DOHH2 (cell line): ENCODE data around the gene ANKS1B.

Source experiments
- H3F3A ChIP-seq: fragments of 200-600 bp; sonication (generic), shearing (Covaris generic); 2 replicates; pipeline ENCODE4 v1.6.0; 2016; ENCODE audit warnings: antibody characterized with exemption, mild to moderate bottlenecking; ENCODE audit not compliant: control insufficient read depth, insufficient read depth
- H3K27ac ChIP-seq: fragments of 200-600 bp; sonication (generic); 2 replicates; pipeline ENCODE4 v1.5.1; 2014; ENCODE audit warnings: low read depth, mild to moderate bottlenecking, low read length, moderate library complexity
- H3K27me3 ChIP-seq: fragments of 200-600 bp; sonication (generic); 2 replicates; pipeline ENCODE4 v1.6.1; 2014; ENCODE audit warnings: mild to moderate bottlenecking, low read length, mixed read lengths; ENCODE audit not compliant: control insufficient read depth
- H3K36me3 ChIP-seq: fragments of 200-600 bp; sonication (generic); 2 replicates; pipeline ENCODE4 v1.6.1; 2014; ENCODE audit warnings: mild to moderate bottlenecking, low read length, moderate library complexity, mixed read lengths; ENCODE audit not compliant: control insufficient read depth
- H3K4me1 ChIP-seq: fragments of 200-600 bp; sonication (generic); 2 replicates; pipeline ENCODE4 v1.6.1; 2014; ENCODE audit warnings: mild to moderate bottlenecking, low read length, mixed read lengths; ENCODE audit not compliant: control insufficient read depth
- H3K4me2 ChIP-seq: fragments of 200-600 bp; sonication (generic); 2 replicates; pipeline ENCODE4 v1.6.0; 2014; ENCODE audit warnings: mild to moderate bottlenecking, low read length, moderate library complexity
- H3K4me3 ChIP-seq: fragments of 200-600 bp; sonication (generic); 2 replicates; pipeline ENCODE4 v1.5.1; 2014; ENCODE audit warnings: mild to moderate bottlenecking, low read length, mixed read lengths
- H3K79me2 ChIP-seq: fragments of 200-600 bp; sonication (generic); 2 replicates; pipeline ENCODE4 v1.6.1; 2014; ENCODE audit warnings: mild to moderate bottlenecking, low read length, mixed read lengths; ENCODE audit not compliant: control insufficient read depth
- H3K9me2 ChIP-seq: fragments of 200-600 bp; sonication (generic); replicated peaks from 2 replicates; pipeline ENCODE4 v1.6.1; 2014; ENCODE audit warnings: mild to moderate bottlenecking, low read length, mixed read lengths; ENCODE audit not compliant: control insufficient read depth
- H3K9me3 ChIP-seq: fragments of 200-600 bp; sonication (generic); 2 replicates; pipeline ENCODE4 v1.6.1; 2014; ENCODE audit warnings: antibody characterized with exemption, low read length, mixed read lengths; ENCODE audit not compliant: control insufficient read depth, insufficient read depth
- H4K20me1 ChIP-seq: fragments of 200-600 bp; sonication (generic); 2 replicates; pipeline ENCODE4 v1.6.0; 2014; ENCODE audit warnings: low read depth, mild to moderate bottlenecking, antibody characterized with exemption, low read length, moderate library complexity; ENCODE audit not compliant: control insufficient read depth, insufficient read depth
- EZH2phosphoT487 ChIP-seq: fragments of 200-600 bp; sonication (generic); IDR thresholded peaks from 2 replicates; pipeline ENCODE4 v1.6.1; 2017; ENCODE audit warnings: borderline replicate concordance, mild to moderate bottlenecking, antibody characterized with exemption, low read length, moderate library complexity, mixed read lengths
- TF ChIP-seq, protein P1 (sequence below): fragments of 200-600 bp; sonication (generic); IDR thresholded peaks from one replicate; pipeline ENCODE4 v1.5.1; 2014; ENCODE audit warnings: antibody characterized with exemption, mild to moderate bottlenecking, low read depth, low read length; ENCODE audit not compliant: poor library complexity, severe bottlenecking

ANKS1B gene

DNA sequence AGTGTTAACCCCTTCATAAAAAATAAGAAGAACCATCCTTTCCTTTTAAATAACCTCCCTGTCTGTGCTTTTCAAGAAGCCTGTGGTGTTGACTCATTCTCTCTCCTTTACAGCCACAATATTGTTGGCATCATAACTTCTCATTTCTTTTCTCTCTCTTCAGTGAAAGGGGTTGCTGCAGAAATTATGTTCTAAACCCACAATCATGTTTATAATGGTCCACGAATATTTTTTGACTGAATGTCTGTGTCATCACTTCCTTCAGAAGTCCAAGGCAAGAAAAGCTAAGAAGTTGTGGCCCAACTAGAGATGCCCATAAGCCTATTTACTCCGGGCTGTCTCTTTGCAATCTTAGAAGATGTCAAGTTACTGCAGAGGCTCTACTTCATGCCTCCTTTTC, 851.3 kb downstream of the ANKS1B start:
- no peak for TF ChIP-seq EZH2phosphoT487
- TF ChIP-seq, protein P1, sequence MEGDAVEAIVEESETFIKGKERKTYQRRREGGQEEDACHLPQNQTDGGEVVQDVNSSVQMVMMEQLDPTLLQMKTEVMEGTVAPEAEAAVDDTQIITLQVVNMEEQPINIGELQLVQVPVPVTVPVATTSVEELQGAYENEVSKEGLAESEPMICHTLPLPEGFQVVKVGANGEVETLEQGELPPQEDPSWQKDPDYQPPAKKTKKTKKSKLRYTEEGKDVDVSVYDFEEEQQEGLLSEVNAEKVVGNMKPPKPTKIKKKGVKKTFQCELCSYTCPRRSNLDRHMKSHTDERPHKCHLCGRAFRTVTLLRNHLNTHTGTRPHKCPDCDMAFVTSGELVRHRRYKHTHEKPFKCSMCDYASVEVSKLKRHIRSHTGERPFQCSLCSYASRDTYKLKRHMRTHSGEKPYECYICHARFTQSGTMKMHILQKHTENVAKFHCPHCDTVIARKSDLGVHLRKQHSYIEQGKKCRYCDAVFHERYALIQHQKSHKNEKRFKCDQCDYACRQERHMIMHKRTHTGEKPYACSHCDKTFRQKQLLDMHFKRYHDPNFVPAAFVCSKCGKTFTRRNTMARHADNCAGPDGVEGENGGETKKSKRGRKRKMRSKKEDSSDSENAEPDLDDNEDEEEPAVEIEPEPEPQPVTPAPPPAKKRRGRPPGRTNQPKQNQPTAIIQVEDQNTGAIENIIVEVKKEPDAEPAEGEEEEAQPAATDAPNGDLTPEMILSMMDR, result no peak
- Histone ChIP-seq H3K4me3 (no peak overlapping the region), H3K79me2 (no peaks in the 10 kb centered on the region), H3K27ac (no peak overlapping the region), H4K20me1 (no peaks in the 10 kb centered on the region), H3K9me2 (no peaks in the 10 kb centered on the region), H3F3A (no peaks in the 10 kb centered on the region), H3K9me3 (no peaks in the 10 kb centered on the region), H3K36me3 (no peaks in the 10 kb centered on the region), H3K4me2 (no peak overlapping the region), H3K27me3 (no peaks in the 10 kb centered on the region), H3K4me1 (no peaks in the 10 kb centered on the region)

DNA sequence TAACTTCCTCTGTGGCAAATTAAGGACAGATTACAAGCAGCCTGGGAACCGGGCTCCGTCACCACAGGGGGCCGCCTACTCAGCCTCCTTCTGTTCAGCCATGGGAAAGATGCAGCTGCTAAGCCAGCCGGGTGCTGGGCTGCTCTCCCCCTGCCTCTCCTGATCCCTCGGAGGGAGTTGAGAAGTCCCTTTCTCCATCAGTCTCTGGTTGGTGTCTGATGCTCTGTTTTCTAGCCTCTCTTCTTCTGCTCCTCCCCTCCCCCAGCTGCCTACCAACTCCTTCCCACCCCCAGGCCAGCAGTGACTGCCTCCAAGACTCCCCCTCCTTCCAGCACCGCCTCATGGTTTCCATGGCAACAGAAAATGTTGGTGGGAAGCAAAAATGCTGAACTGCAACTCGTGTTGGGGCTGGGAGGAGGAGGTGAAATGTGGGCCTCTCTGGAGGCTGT, 853.0 kb downstream of the ANKS1B start:
- H4K20me1 ChIP-seq, result no peaks in the 10 kb centered on the region
- no peak overlapping the region for H3K27ac ChIP-seq
- no peak overlapping the region for H3K4me2 ChIP-seq
- no peaks in the 10 kb centered on the region for H3K4me1 ChIP-seq
- no peaks in the 10 kb centered on the region for H3K9me2 ChIP-seq
- no peak overlapping the region for H3K4me3 ChIP-seq
- H3K27me3 ChIP-seq, result no peaks in the 10 kb centered on the region
- H3K36me3 ChIP-seq, result no peaks in the 10 kb centered on the region
- no peaks in the 10 kb centered on the region for H3K79me2 ChIP-seq
- no peaks in the 10 kb centered on the region for H3K9me3 ChIP-seq
- TF ChIP-seq, protein P1, result no peak
- TF ChIP-seq EZH2phosphoT487, result no peak
- H3F3A ChIP-seq, result no peaks in the 10 kb centered on the region

DNA sequence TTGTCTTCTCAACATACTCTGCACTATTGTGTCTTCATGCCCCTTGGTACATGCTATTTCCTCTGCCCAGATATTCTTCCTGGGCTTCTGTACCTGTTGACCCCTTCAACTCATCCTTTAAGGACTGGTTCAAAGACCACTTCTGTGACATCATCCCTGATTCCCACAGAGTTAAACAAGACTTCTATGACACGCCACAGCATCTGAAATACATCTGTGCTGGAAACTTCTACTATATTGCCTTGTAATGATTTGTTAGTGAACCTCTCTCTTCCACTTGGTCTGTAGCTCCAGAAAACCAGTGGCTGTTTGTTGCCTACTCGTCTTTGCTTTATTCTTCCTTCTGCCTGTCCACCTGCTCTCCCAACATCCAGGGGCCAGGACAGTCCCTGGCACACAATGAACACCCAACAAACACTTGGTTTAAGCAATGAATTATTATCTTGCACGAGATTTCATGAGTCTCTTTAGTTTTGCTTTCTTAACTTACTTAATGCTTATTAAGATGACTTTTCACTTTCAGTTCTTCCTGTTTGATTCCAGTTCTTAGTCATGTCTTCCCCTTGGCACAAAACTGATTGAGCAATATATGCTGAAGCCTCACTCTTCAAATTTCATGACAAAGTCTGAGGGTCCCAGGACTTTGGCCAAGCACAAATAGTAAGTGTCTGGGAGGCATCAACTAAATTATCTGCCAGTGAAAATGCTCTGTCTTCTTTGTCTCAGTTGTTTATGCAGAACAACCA, 853.8 kb downstream of the ANKS1B start:
- Histone ChIP-seq H3K4me3 (no peak overlapping the region), H3F3A (no peaks in the 10 kb centered on the region), H3K27ac (no peak overlapping the region)

More for the DNA sequence above, 853.8 kb downstream of the ANKS1B start:
- Histone ChIP-seq H3K79me2 (no peaks in the 10 kb centered on the region), H3K4me1 (no peaks in the 10 kb centered on the region), H4K20me1 (no peaks in the 10 kb centered on the region), H3K36me3 (no peaks in the 10 kb centered on the region), H3K4me2 (no peak overlapping the region), H3K9me3 (no peaks in the 10 kb centered on the region), H3K9me2 (no peaks in the 10 kb centered on the region), H3K27me3 (no peaks in the 10 kb centered on the region)
- no peak for TF ChIP-seq EZH2phosphoT487
- TF ChIP-seq, protein P1, result no peak
